ENCODE measurements around the gene CCDC18.

Gene CCDC18

DNA sequence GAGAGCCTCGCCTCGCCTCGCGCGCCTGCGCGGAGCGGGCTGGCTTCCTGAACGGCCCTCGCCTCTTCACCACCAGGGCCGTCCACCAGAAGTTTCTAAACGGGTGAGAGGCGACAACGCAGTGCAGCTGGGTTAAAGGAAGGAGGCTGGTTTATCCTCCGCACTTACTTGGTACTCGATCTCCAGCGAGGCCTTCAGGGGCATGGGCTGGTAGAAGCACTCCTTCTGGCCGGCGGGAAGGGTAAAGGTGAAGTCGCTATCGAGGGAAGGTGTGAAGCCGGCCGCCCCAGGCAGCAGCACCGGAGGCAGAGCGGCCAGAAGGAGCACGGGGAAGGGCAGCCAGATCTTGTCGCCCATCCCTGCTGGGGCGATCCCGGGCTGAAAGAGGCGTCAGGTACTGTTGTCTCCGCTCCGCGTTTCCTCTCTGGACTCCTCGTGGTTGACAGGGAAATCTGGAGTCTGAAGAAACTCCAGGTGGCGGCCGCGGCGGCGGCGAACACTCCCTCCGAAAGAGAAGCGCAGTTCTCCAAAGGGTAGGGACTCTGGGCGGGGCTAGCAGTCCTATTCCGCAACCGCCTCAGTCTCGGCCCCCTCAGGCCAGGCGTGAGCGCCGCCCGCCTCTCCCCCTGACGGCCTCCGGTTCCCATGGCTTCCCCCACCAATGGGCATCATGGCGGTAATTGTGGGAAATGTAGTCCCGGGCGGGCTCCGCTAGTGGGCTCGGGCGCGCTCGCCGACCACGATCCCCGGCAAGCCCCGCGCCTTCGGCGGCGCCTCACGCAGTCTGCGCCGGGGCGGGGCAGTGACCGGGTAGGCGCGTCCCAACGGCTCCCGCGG, 420 bp upstream of the CCDC18 start, which contains the start of gene TMED5:
TSS of gene TMED5 (minus strand) at position 528 of the 837 bp plus-strand sequence. CDS start at position 357, 171 bp downstream.
- peaks cover 37 to 47% (median 40%) of the 10 kb centered on the region in 11 experiments for H4K20me1 ChIP-seq
- TF ChIP-seq Cebpa-rat (IDR thresholded peaks at IDR 0.05): peak in 6 of 11 experiments; percentile 48 to 79 (median 59); a peak in 7 of 22 replicates
- H3K4me1 ChIP-seq: peaks cover 21 to 69% (median 39%) of the 10 kb centered on the region in 10 experiments
- peaks cover 5 to 29% (median 19%) of the 10 kb centered on the region in 11 experiments for H3K36me3 ChIP-seq
- peak within 1 kb of the TSS; percentile 88 to 99 (median 97) for H3K9ac ChIP-seq
- no peaks in the 10 kb centered on the region for H3K27me3 ChIP-seq
- peak within 1 kb of the TSS; percentile 72 to 92 (median 86) for H3K4me3 ChIP-seq
- H3K4me2 ChIP-seq: peak within 1 kb of the TSS; percentile 78 to 100 (median 91)
- H3K9me3 ChIP-seq (replicated peaks in 1 of 11): peaks cover 0 to 5% (median 0%) of the 10 kb centered on the region in 11 experiments; a peak in 2 of 22 replicates
- peak within 1 kb of the TSS; percentile 93 to 99 (median 98) for H3K27ac ChIP-seq

DNA sequence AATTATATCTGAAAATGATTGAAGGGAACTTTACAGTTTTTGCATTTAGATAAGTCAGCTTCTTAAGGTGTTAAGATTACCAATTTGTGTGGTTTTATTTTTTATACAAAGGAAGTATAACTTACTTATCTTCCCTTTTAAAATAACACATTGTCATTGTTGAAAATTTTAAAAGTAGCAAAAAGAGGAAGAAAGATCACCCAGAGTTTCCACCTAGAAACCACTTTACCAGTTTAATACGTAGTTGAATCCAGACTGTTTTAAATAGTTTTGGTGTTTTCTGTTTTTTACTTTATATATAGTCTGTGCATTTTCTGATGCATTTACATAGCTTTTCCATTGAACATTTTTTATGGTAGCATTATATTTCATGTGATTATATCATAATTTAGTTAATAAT, 6.1 kb downstream of the CCDC18 start:
- peak overlapping the region in 3 of 11 experiments; percentile 14 to 43 (median 33); a peak in 4 of 22 replicates for H3K4me2 ChIP-seq
- peaks cover 9 to 36% (median 18%) of the 10 kb centered on the region in 11 experiments; a peak in 20 of 22 replicates for H3K36me3 ChIP-seq
- no peaks in the 10 kb centered on the region for H3K9me3 ChIP-seq (replicated peaks in 1 of 11)
- H3K27ac ChIP-seq: no peak overlapping the region
- TF ChIP-seq Cebpa-rat (IDR thresholded peaks at IDR 0.05): no peak
- no peak overlapping the region for H3K4me3 ChIP-seq
- no peaks in the 10 kb centered on the region for H4K20me1 ChIP-seq
- H3K4me1 ChIP-seq: peaks cover 9 to 67% (median 33%) of the 10 kb centered on the region in 10 experiments
- no peaks in the 10 kb centered on the region for H3K27me3 ChIP-seq
- no peak overlapping the region for H3K9ac ChIP-seq

DNA sequence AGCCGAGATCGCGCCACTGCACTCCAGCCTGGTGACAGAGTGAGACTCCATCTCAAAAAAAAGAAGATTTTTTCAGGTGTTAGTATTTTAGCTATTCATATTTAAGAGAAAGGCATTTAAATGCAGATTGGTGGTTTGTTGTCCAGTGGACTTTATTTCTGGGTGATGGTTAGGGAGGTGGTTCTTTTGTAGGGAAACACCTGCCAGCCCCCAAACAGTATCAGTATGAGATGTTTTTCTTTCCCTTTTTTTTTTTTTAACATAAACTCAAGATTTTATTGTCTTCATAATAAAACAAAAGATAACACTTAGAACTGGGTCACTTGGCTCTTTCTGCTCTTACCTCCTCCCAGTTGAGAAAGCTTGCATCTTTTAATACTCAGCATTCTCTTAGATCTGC, 9.9 kb downstream of the CCDC18 start:
- H3K4me2 ChIP-seq: peak overlapping the region in 5 of 11 experiments; percentile 16 to 46 (median 22); a peak in 9 of 22 replicates
- peaks cover 16 to 72% (median 43%) of the 10 kb centered on the region in 11 experiments for H3K36me3 ChIP-seq
- no peak for TF ChIP-seq Cebpa-rat (IDR thresholded peaks at IDR 0.05)

DNA sequence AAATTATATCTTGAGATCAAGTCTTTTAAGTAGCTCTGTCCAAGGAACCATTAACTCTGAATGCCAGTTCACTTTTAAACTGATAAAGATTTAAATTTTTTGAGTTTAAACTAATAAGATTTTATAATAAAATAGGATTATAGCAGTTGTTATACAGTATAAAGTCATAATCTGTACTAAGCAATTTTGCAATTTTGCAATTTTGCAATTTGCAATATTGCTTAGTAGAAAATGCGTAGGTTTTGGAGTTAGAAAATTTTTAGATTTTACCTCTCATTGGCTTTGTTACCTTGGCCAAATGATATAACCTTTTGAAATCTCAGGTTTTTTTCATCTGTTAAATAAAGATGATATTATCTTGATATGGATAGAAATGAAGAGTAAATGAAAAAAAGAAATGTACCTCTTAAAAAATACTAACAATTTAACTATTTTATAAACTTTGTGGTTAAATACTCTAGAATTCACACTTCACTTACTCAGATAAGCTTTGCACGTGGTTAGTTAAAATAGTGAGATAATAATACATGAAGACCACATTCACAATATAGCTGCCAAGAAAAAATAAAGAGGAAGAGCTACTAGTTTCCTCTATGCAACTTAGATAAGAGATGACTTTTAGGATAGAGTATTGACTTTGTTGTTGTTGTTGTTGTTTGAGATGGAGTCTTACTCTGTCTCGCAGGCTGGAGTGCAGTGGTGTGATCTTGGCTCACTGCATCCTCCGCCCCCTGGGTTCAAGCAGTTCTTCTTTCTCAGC, 13.9 kb downstream of the CCDC18 start:
- TF ChIP-seq Cebpa-rat (IDR thresholded peaks at IDR 0.05): no peak
- Histone ChIP-seq H3K4me2 (peak overlapping the region in 1 of 11 experiments; percentile 27; a peak in 1 of 22 replicates), H3K27me3 (no peaks in the 10 kb centered on the region), H3K27ac (no peak overlapping the region), H3K9ac (no peak overlapping the region), H3K9me3 (replicated peaks in 1 of 11) (no peaks in the 10 kb centered on the region), H3K4me3 (no peak overlapping the region), H3K4me1 (peaks cover 0 to 12% (median 8%) of the 10 kb centered on the region in 10 experiments; a peak in 14 of 20 replicates), H4K20me1 (no peaks in the 10 kb centered on the region), H3K36me3 (peaks cover 42 to 96% (median 69%) of the 10 kb centered on the region in 11 experiments)

More for the DNA sequence above, 9.9 kb downstream of the CCDC18 start:
- H3K27me3 ChIP-seq: no peaks in the 10 kb centered on the region
- H3K27ac ChIP-seq: no peak overlapping the region
- H4K20me1 ChIP-seq: no peaks in the 10 kb centered on the region
- no peak overlapping the region for H3K9ac ChIP-seq
- peaks cover 0 to 37% (median 18%) of the 10 kb centered on the region in 10 experiments; a peak in 17 of 20 replicates for H3K4me1 ChIP-seq
- no peak overlapping the region for H3K4me3 ChIP-seq
- H3K9me3 ChIP-seq (replicated peaks in 1 of 11): no peaks in the 10 kb centered on the region

DNA sequence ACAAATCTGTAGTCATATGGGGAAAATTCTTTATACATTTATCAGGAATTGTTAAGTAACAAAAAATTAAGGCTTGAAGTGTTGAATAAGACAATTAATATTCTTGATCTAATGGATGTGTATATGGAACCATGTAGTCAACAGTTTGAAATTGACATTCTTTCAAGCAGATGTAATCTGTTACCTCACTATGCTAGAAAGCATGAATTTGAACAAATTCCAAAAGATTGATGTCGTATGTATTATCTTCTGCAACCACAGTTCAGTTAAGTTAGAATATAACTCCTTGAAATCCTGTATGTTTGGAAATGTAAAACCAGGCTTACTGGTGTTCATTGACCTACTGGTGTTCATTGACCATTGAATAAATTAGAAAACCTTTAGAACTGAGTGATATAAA, 16.1 kb downstream of the CCDC18 start:
- no peaks in the 10 kb centered on the region for H4K20me1 ChIP-seq
- TF ChIP-seq Cebpa-rat (IDR thresholded peaks at IDR 0.05): no peak
- no peaks in the 10 kb centered on the region for H3K27me3 ChIP-seq
- H3K4me1 ChIP-seq: peaks cover 0 to 6% (median 0%) of the 10 kb centered on the region in 10 experiments; a peak in 4 of 20 replicates
- H3K36me3 ChIP-seq: peaks cover 54 to 96% (median 79%) of the 10 kb centered on the region in 11 experiments
- H3K4me2 ChIP-seq: no peak overlapping the region
- H3K27ac ChIP-seq: no peak overlapping the region
- H3K9ac ChIP-seq: no peak overlapping the region
- H3K9me3 ChIP-seq (replicated peaks in 1 of 11): no peaks in the 10 kb centered on the region
- H3K4me3 ChIP-seq: no peak overlapping the region

DNA sequence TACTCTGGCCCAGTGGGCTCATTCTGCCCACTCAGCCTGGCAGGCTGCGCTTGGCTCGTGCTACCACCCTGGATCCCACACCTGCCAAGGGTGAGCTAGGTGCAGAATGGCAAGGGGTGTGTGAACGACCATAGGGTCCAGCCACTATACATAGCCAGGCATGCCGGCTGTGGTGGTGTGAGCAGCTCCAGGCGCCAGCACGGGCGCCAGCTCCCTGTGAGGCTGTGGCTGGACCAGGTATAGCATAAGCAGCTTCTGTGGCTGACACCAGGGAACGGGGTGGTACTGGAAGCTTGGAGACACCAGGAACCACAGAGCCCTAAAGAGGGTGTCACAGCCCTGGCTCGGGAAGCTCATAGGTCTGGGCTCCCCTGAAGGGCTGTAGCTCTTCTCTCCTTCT, 18.6 kb downstream of the CCDC18 start:
- no peak overlapping the region for H3K4me2 ChIP-seq
- H3K27me3 ChIP-seq: no peaks in the 10 kb centered on the region

DNA sequence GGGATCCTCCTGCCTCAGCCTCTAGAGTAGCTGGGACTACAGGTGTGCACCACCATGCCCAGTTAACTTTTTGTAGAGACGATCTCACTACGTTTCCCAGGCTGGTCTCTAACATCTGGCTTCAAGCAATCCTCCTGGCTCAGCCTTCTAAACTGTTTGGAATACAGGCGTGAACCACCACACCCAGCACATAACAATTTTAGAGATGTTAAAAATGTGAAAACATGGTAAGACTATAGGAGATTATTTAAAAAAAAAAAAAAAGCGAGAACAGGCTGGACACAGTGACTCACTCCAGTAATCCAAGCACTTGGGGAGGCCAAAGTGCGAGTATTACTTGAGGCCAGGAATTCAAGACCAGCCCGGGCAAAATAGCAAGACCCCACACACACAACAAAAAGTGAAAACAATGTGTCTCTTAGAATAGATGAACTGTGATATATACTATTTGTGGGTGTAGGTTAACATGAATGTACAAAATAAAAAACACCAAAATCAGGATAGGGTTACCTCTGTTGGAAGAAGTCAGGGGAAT, 19.6 kb downstream of the CCDC18 start:
- H3K4me3 ChIP-seq: no peak overlapping the region
- H3K4me1 ChIP-seq: peaks cover 0 to 5% (median 0%) of the 10 kb centered on the region in 10 experiments; a peak in 3 of 20 replicates
- H3K27me3 ChIP-seq: no peaks in the 10 kb centered on the region
- H3K4me2 ChIP-seq: no peak overlapping the region
- TF ChIP-seq Cebpa-rat (IDR thresholded peaks at IDR 0.05): no peak
- H3K36me3 ChIP-seq: peaks cover 62 to 99% (median 85%) of the 10 kb centered on the region in 11 experiments
- H3K27ac ChIP-seq: no peak overlapping the region
- no peaks in the 10 kb centered on the region for H4K20me1 ChIP-seq
- no peak overlapping the region for H3K9ac ChIP-seq
- H3K9me3 ChIP-seq (replicated peaks in 1 of 11): no peaks in the 10 kb centered on the region

More for the DNA sequence above, 18.6 kb downstream of the CCDC18 start:
- H3K4me3 ChIP-seq: no peak overlapping the region
- H3K9me3 ChIP-seq (replicated peaks in 1 of 11): no peaks in the 10 kb centered on the region
- H4K20me1 ChIP-seq: no peaks in the 10 kb centered on the region
- TF ChIP-seq Cebpa-rat (IDR thresholded peaks at IDR 0.05): no peak
- H3K9ac ChIP-seq: no peak overlapping the region
- no peak overlapping the region for H3K27ac ChIP-seq
- peaks cover 0 to 6% (median 0%) of the 10 kb centered on the region in 10 experiments; a peak in 4 of 20 replicates for H3K4me1 ChIP-seq
- peaks cover 66 to 99% (median 86%) of the 10 kb centered on the region in 11 experiments for H3K36me3 ChIP-seq

DNA sequence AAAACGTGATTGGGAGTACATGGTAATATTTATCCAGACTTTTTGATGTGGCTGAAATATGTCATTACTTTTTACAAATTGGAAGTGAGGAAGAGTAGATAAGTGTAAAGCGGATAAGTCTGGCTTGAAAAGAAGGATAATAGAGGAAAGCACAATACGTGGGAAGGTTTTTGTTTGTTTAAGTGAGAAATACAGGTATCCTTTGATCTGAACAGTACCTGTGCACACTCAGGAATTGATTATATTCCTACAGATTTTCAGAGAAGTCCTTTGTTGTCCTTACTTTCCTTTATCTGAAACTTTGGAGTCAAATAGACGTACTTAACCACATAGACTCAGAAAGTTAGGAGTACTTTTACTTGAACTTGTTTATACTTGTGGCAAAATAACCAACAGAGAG, 20.2 kb downstream of the CCDC18 start:
- Histone ChIP-seq H4K20me1 (no peaks in the 10 kb centered on the region), H3K27ac (no peak overlapping the region), H3K4me2 (no peak overlapping the region), H3K27me3 (no peaks in the 10 kb centered on the region), H3K9me3 (replicated peaks in 1 of 11) (no peaks in the 10 kb centered on the region), H3K9ac (no peak overlapping the region), H3K4me1 (peaks cover 0 to 5% (median 0%) of the 10 kb centered on the region in 10 experiments; a peak in 2 of 20 replicates), H3K36me3 (peaks cover 56 to 99% (median 81%) of the 10 kb centered on the region in 11 experiments), H3K4me3 (no peak overlapping the region)
- TF ChIP-seq Cebpa-rat (IDR thresholded peaks at IDR 0.05): no peak
